GM19025 (cell line): ENCODE data around the gene CX3CR1.
"Not testable (repeated sequence)": the region's sequence is repeated elsewhere in the genome, so short reads cannot be mapped to it uniquely, and the experiment has no call there.

Experiments used
- ATAC-seq: cut with Tn5 transposase; IDR thresholded peaks from one replicate; pipeline ENCODE4 v1.9.1; 2021; ENCODE audit warnings: mild to moderate bottlenecking, low read depth, moderate library complexity; ENCODE audit not compliant: unreplicated experiment

Gene CX3CR1

DNA sequence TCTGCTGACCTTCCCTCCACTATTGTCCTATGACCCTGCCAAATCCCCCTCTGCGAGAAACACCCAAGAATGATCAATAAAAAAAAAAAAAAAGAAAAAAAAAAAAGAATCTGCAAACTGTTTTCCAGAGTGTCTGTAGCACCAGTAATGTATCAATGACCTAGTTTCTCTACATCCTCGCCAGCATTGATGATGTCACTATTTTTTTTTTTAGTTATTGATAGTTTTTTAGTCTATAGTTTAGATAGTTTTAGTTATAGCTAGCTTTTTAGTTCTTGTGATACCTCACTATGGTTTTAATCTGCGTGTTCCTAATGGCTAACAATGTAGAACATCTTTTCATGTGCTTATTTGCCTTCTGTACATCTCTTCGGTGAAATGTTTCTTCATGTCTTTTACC is 51.3 kb downstream of the CX3CR1 start:
- no peak for ATAC-seq

DNA sequence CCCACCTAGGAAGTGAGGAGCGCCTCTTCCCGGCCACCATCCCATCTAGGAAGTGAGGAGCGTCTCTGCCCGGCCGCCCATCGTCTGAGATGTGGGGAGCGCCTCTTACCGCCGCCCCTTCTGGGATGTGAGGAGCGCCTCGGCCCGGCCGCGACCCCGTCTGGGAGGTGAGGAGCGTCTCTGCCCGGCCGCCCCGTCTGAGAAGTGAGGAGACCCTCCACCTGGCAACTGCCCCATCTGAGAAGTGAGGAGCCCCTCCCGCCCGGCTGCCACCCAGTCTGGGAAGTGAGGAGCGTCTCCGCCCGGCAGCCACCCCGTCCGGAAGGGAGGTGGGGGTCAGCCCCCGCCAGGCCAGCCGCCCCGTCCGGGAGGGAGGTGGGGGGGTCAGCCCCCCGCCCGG is 52.2 kb downstream of the CX3CR1 start:
- not testable (repeated sequence) for ATAC-seq

DNA sequence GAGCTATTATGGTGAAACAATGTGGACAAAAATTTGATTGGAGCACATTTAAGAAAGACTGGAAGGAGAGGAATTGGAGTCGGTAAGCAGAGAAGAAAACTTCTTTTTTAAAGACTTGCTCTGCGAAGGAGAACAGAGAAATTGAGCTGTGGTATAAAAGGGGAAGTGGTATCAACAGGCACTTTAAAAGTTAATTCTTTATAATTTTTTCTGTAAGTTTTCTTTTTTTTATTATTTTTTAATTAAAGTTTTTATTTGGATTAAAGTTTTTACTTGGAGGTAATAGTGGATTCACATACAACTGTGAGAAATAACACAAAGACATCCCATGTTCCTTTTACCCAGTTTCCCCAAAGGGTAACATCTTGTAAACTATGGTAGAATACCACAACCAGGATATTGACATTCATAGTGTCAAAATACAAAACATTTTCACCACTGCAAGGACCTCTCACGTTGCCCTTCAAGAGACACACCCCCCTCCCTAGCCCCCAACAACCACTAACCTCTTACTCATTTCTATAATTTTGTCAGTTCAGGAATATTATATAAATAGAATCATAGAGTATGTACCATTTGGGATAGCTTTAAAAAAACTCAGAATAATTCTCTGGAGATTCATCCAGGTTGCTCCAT is 53.6 kb downstream of the CX3CR1 start:
- no peak for ATAC-seq

DNA sequence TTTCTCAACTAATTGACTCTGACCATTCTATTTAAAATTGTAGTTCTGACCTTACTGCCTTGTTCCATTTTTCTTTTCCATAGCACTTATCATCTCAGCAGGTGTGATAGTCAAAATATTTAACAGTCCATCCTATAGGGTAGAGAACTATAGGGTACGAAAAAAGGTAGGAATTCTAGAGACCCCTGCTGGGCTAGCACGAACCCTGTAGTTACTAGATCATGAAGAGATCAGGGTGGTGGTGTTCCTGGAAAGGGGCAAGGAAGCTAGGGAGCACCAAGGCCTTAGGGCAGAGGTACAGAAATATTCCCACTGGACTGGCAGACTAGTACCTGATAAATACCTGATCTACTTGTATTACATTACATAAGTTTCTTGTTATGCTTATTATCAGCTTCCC is 55.5 kb downstream of the CX3CR1 start:
- ATAC-seq, result no peak

DNA sequence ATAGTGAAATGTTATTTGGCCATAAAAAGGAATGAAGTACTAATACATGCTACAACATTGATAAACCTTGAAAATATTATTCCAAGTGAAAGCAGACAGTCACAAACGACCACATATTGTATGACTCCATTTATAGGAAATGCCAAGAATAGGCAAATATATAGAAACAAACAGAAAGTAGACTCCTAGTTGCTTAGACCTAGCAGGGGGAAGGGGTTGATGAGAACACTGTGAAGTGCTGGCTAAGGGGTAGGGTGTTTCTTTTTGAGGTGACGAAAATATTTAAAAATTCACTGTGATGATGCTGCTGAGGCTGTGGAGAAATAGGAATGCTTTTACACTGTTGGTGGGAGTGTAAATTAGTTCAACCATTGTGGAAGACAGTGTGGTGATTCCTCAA is 56.9 kb downstream of the CX3CR1 start:
- ATAC-seq, result no peak

DNA sequence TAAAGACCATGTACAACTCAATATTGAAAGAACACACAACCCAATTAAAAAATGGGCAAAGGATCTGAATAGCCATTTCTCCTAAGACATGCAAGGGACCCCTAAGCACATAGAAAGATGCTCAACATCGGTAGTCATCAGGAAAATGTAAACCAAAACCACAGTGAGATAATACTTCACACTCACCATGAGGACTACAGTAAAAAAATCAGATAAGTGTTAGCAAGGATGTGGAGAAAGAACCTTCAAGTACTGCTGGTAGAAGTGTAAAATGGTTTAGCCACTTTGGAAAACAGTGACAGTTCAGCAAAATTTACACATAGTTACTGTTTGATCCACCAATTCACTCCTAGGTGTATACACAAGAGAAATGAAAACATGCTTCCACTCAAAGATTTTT is 57.4 kb downstream of the CX3CR1 start:
- ATAC-seq, result no peak

DNA sequence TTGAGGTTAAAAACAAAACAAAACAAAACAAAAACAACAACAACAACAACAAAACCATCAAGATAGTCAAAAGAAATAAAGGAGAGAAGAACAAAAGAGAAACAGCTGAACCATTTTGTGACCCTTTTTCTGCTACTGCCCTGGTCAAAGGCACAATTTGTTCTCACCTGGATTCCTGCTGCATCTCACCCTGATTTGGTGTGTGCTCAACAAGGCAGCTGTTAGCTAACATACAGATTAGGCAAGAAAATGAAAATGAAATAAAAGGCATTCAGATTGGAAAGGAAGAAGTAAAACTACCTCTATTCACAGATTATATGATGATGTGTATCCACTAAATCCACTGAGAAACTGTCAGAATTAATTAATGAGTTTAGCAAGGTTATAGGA is 58.7 kb downstream of the CX3CR1 start:
- no peak for ATAC-seq

DNA sequence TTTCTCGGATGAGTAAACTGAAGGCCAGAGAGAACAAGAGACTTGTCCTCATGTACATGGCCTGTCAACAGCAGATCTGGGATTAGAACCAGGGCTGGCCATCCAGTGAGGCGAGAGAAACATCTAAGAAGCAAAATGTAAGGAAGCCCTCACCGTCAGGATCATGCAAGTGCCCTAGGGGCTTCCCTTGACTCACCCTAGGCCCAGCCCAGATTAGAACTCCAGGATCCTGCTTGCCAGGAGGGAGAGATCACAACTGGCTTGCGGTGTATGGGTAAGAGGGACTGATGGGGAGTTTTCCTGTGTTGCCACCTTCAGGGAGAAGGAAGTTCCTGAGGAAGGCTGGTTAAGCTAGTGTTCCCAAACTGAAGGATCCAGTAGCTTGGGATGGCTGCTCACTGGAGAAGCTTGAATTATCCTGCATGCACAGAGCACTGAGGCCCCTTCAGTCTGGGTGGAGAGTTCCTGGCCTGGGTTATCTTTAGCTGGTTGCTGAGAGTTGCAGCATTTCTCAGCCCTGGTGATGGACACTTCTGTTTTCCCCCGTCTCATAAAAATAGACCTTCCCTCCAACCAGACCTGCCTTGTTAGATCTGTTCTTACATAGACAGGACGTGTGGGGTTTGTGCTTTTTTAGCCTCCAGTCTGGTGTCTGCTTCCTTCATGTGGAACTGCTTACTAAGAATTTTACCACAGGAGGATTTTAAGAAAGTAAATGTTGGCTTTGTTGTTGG is 59.3 kb downstream of the CX3CR1 start:
- ATAC-seq, result no peak

DNA sequence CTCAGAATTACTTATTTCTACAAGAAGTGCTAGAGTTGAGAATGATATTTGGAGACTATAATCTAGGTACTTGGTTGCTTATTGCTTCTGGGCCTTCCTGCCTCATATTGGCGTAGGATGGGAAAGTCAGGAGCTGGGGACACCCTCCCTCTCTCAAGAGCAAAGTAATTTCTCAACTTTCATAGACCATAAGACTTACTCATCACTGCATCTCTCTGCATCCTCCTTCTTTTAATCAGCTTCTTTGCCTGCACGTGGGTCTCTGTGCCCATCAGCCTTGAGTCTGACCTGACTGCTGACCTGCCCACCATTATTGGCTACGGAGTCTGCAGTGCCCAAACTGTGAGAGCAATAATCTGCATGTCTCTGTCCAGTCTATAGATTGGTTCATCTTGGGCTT is 60.1 kb downstream of the CX3CR1 start:
- no peak for ATAC-seq

DNA sequence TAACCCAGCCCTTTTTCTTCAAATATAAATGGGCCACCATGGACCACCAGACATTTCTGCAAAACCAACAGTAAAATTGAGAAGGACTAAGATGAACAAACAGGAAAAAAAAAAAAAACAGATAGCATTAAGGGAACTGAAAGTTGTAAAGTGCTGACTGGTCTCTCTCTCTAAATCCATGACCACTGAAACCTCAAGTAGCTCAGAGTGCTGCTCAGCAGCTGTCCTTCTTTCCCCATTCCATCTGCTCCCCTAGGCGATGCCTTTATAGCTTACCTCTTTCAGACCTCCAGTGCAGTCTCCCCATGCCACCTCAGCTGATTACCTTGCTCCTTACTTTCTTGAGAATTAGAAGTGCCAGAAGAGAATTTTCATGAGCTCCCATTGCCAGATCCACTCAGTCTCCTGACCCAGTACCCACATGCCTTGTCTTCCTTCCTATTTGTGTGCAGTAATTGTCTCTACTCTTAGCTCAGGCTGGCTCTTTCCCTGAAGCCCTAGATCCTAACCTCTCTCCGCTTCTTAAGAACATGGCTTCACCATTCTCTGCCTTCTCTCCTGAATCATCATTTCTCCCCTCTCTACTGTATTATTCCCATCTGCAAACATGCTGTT is 63.6 kb downstream of the CX3CR1 start:
- peak; percentile 92 for ATAC-seq

DNA sequence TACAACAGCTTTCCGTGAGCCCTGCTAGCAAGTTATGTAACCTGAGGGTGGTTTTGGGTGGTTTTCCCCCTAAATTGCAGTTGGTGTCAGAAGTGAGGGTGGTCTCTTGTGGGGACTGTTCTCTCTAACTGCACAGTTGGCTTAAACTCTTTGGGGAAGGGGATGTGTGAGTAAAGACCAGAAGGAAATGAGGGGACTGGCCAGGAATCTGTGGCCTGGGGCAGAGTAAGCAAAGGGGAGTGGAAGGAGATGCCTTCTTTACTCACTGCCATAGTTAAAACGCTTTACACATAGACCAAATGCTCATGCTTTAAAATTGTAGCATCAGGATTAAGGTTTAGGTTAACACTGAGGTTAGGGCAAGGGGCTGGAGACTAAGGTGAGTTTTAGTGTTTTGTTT is 66.2 kb downstream of the CX3CR1 start:
- no peak for ATAC-seq
